ENCODE results near the gene CEP170B. TPM values are rescaled to one million over a fixed set of nuclear protein-coding genes. Genes with fewer than 3 reads are reported as not detected.
A peak's percentile ranks its signal among the peaks of the same experiment; 100 is the strongest.

CEP170B gene
- total and polyA plus RNA-seq, 2 of the 13 experiments (the other 11 are each of a cell fraction or from before 2014, with no cell fraction given), result 4.3 to 8.8 TPM

GRCh38 chr14:104865631-104866441, 768 bp downstream of the CEP170B start (continued):
- TF ChIP-seq SNAPC4 (CRISPR knock-in tag; IDR thresholded peaks at IDR 0.05), result 0 out of 2 replicates have a peak, but pooled peaks have one; percentile 31
- TF ChIP-seq MYC (CRISPR knock-in tag; IDR thresholded peaks at IDR 0.05; ENCODE audit: borderline replicate concordance), result peak; percentile 28; the same call in 1 of the 2 replicates
- no peak for TF ChIP-seq ERF (CRISPR knock-in tag; IDR thresholded peaks at IDR 0.05)
- peak; percentile 30; the same call in 1 of the 2 replicates for TF ChIP-seq MED1 (CRISPR knock-in tag; IDR thresholded peaks at IDR 0.05)
- TF ChIP-seq ZNF382 (CRISPR knock-in tag; IDR thresholded peaks at IDR 0.05; ENCODE audit: borderline replicate concordance), result no peak
- TF ChIP-seq ZNF205 (CRISPR knock-in tag; IDR thresholded peaks at IDR 0.05), result no peak
- no peak for TF ChIP-seq ZNF678 (CRISPR knock-in tag; IDR thresholded peaks at IDR 0.05)
- no peak for TF ChIP-seq RXRB (CRISPR knock-in tag; IDR thresholded peaks at IDR 0.05; ENCODE audit: borderline replicate concordance)
- 0 out of 2 replicates have a peak, but pooled peaks have one; percentile 9 for TF ChIP-seq CTCF (CRISPR knock-in tag; IDR thresholded peaks at IDR 0.05)
- peak; percentile 64 for TF ChIP-seq HNRNPK (IDR thresholded peaks at IDR 0.05; ENCODE audit: low read depth, low read length, poor library complexity, severe bottlenecking)
- peak; percentile 62; the same call in 1 of the 2 replicates for TF ChIP-seq ZNF563 (CRISPR knock-in tag; IDR thresholded peaks at IDR 0.05)
- TF ChIP-seq ZFY (CRISPR knock-in tag; IDR thresholded peaks at IDR 0.05), result peak; percentile 80
- TF ChIP-seq ZNF687 (CRISPR knock-in tag; IDR thresholded peaks at IDR 0.05), result peak; percentile 79
- peak; percentile 47; the same call in 1 of the 2 replicates for TF ChIP-seq KDM2A (CRISPR knock-in tag; IDR thresholded peaks at IDR 0.05; ENCODE audit: borderline replicate concordance, low read depth)
- TF ChIP-seq SKIL (CRISPR knock-in tag; IDR thresholded peaks at IDR 0.05; ENCODE audit: borderline replicate concordance), result no peak
